ENCODE data around the gene PTPN14. TPM values are rescaled to one million over a fixed set of nuclear protein-coding genes. Genes with fewer than 3 reads are reported as not detected.

Gene PTPN14
- total and polyA plus RNA-seq, 8 donors = 14.9 to 38.0 (median 17.9) TPM

GRCh38 chr1:214550013-214550856 is 1.2 kb downstream of the PTPN14 start:
- no peak for ATAC-seq
- no peak for DNase-seq
- peak overlapping the region; percentile 95 to 96 for H3K27ac ChIP-seq
- peaks cover 0 to 45% of the 10 kb centered on the region in 2 donors for H3K27me3 ChIP-seq
- peaks cover 11% of the 10 kb centered on the region in 2 donors for H3K4me1 ChIP-seq
- intact Hi-C loops (cut with DNase I) = no loop called here
- H3K4me3 ChIP-seq = peak overlapping the region; percentile 56 to 81
- TF ChIP-seq, protein P1, sequence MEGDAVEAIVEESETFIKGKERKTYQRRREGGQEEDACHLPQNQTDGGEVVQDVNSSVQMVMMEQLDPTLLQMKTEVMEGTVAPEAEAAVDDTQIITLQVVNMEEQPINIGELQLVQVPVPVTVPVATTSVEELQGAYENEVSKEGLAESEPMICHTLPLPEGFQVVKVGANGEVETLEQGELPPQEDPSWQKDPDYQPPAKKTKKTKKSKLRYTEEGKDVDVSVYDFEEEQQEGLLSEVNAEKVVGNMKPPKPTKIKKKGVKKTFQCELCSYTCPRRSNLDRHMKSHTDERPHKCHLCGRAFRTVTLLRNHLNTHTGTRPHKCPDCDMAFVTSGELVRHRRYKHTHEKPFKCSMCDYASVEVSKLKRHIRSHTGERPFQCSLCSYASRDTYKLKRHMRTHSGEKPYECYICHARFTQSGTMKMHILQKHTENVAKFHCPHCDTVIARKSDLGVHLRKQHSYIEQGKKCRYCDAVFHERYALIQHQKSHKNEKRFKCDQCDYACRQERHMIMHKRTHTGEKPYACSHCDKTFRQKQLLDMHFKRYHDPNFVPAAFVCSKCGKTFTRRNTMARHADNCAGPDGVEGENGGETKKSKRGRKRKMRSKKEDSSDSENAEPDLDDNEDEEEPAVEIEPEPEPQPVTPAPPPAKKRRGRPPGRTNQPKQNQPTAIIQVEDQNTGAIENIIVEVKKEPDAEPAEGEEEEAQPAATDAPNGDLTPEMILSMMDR (IDR thresholded peaks at IDR 0.05) = no peak
- no peaks in the 10 kb centered on the region for H3K36me3 ChIP-seq
- H3K9me3 ChIP-seq = no peaks in the 10 kb centered on the region

- peak overlapping the region; percentile 56 to 81 for H3K4me3 ChIP-seq
- ATAC-seq (no peak), DNase-seq (no peak)
- peaks cover 0 to 45% of the 10 kb centered on the region in 2 donors for H3K27me3 ChIP-seq
- H3K27ac ChIP-seq = no peak overlapping the region
- TF ChIP-seq, protein P1 (IDR thresholded peaks at IDR 0.05) = no peak
- intact Hi-C loops (cut with DNase I) = no loop called here
- H3K4me1 ChIP-seq = peaks cover 11% of the 10 kb centered on the region in 2 donors
- no peaks in the 10 kb centered on the region for H3K9me3 ChIP-seq
- no peaks in the 10 kb centered on the region for H3K36me3 ChIP-seq
Measured at GRCh38 chr1:214549604-214550003, 1.8 kb downstream of the PTPN14 start.

DNA sequence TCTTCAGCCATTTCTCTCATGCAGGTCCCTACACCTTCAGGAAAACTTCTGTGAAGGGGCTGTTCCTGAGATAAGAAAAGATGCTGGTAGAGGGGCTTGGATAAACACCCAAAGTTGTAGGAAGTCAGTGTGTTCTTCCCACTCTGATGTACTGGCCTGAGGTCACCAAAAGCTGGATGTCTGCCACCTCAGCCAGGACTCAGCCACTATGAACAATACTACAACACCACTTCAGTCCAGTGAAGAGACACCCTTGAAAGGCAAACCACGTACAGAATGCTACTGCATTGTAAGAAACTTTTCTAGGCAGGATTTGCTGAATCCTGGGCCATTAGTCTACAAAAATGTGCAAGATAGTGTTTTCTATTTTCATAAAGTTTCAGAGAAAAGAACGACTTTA is 2.4 kb downstream of the PTPN14 start:
- intact Hi-C loops (cut with DNase I) = no loop called here
- no peaks in the 10 kb centered on the region for H3K36me3 ChIP-seq
- DNase-seq (peak in 2 of 4 donors; percentile 56 to 57), ATAC-seq (peak; percentile 16)
- peaks cover 0 to 45% of the 10 kb centered on the region in 2 donors for H3K27me3 ChIP-seq
- H3K4me1 ChIP-seq = peaks cover 11% of the 10 kb centered on the region in 2 donors
- no peaks in the 10 kb centered on the region for H3K9me3 ChIP-seq
- no peak overlapping the region for H3K27ac ChIP-seq
- H3K4me3 ChIP-seq = peak overlapping the region in 1 of 2 donors; percentile 56
- TF ChIP-seq, protein P1 (IDR thresholded peaks at IDR 0.05) = no peak

DNA sequence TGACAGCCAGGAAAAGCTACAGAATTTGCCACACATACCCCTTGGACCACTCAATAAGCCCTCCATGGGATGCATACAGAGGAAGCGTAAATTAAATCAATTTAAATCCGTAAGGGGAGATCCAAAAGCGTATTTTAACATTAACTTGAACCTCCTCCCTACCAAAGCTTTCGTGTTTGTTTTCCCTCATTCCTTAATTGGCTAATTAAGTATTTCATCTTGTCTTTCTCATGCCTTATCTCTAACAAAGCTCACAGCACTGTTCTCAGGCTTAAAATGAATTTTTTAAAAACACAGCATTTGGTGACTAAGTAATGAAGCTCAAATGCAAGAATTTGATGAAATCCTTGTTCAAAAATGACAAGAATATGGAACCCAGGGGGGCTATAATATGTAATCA is 3.1 kb downstream of the PTPN14 start:
- Histone ChIP-seq H3K27ac (no peak overlapping the region), H3K9me3 (no peaks in the 10 kb centered on the region), H3K4me1 (peaks cover 11% of the 10 kb centered on the region in 2 donors), H3K4me3 (no peak overlapping the region), H3K36me3 (no peaks in the 10 kb centered on the region), H3K27me3 (peaks cover 0 to 45% of the 10 kb centered on the region in 2 donors)
- TF ChIP-seq, protein P1 (IDR thresholded peaks at IDR 0.05) = no peak
- ATAC-seq (no peak), DNase-seq (no peak)
- intact Hi-C loops (cut with DNase I) = no loop called here

DNA sequence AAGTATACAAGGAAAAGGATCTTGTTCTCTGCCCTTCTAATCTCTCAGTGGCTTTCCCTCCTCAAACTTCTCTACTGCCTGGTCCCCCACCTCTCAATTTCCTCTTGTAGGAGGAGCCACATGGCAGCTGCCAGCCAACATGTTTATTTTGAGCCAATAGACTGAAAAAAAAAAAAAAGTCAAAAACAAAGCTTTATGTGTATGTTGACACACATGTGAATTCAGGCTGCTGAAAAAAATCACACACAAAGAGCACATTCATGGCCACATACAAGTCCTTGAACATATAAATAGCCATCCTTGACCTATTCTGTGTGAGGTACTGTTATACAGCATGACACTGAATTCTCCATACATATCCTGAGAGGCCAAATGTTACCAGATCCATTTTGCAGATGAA is 3.7 kb downstream of the PTPN14 start:
- TF ChIP-seq, protein P1 (IDR thresholded peaks at IDR 0.05) = no peak
- H3K27ac ChIP-seq = no peak overlapping the region
- H3K4me1 ChIP-seq = peaks cover 11% of the 10 kb centered on the region in 2 donors
- DNase-seq (no peak), ATAC-seq (no peak)
- no peaks in the 10 kb centered on the region for H3K36me3 ChIP-seq
- intact Hi-C loops (cut with DNase I) = no loop called here
- peaks cover 0 to 41% of the 10 kb centered on the region in 2 donors for H3K27me3 ChIP-seq
- no peaks in the 10 kb centered on the region for H3K9me3 ChIP-seq
- H3K4me3 ChIP-seq = no peak overlapping the region
